ENCODE results near the gene ABHD14A. TPM values are rescaled to one million over a fixed set of nuclear protein-coding genes. Genes with fewer than 3 reads are reported as not detected.

The ABHD14A gene
- total RNA-seq, 1 experiment from 2014 or later = 3.7 TPM

DNA sequence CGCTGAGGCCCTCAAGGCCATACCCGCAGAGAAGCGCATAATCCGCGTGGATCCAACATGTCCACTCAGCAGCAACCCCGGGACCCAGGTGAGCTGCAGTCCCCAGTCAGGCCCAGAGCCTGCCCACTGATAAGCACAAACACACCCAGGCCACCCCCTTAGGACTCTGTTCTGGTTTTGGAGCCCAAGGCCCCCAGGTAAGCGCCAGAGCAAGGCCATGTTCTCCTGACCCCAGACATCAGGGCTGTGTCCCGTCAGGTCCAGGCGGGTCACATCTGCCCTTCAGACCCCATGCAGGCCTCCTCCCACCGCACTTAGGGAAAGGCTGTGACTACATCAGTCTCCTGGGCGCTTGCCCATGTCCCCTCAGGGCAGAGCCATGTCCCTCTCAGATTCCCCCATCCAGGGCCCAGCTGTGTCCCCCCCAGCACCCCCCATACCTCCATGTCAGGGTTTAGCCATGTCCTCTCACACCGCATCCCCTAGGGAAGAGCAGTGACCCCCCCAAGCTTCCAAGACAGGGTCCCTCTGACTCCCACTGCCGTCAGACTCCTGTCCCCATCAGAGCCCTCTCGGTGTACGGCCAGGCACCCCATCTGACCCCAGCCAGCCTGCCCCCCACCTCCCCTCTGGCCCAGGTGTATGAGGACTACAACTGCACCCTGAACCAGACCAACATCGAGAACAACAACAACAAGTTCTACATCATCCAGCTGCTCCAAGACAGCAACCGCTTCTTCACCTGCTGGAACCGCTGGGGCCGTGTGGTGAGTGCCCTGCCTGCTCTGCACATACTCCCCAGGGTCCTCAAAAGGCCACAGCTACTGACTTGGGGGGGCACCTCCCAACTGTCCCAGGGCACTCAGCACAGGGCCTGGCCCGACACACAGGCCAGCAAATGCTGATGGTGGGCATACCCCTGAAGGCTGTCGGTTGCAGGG lies 31.1 kb upstream of the ABHD14A start:
- CTCF ChIA-PET = no interaction called here
- POLR2A ChIA-PET (ENCODE audit: low non-redundant PET) = no interaction called here

DNA sequence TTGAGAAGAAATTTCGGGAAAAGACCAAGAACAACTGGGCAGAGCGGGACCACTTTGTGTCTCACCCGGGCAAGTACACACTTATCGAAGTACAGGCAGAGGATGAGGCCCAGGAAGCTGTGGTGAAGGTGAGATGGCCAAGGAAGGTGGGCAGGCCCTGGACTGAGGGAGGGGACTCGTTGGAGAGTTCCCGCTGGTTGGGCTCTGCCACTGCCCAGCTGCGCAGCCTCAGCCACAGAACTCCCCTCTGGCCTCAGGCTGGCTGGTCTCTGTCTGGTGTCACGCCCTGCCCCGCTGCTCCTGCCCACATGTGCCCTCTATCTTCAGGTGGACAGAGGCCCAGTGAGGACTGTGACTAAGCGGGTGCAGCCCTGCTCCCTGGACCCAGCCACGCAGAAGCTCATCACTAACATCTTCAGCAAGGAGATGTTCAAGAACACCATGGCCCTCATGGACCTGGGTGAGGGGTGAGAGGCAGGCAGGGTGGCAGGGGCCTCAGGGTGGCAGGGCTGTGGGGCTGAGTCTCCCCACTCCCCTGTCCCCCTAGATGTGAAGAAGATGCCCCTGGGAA lies 30.3 kb upstream of the ABHD14A start:
- Histone ChIP-seq H3K4me3 (ENCODE audit: low read depth, low read length, poor library complexity, severe bottlenecking) (no peak overlapping the region), H3K27me3 (replicated peaks; ENCODE audit: insufficient read depth, low read depth, low read length, poor library complexity) (no peaks in the 10 kb centered on the region), H3K4me1 (ENCODE audit: insufficient read depth, low read length, poor library complexity, severe bottlenecking) (peaks cover 6% of the 10 kb centered on the region), H3K9me3 (ENCODE audit: low read depth, low read length, poor library complexity, severe bottlenecking) (no peaks in the 10 kb centered on the region), H3K27ac (ENCODE audit: low read depth, low read length, poor library complexity, severe bottlenecking) (no peak overlapping the region), H3K36me3 (ENCODE audit: insufficient read depth, low read length, poor library complexity, severe bottlenecking) (no peaks in the 10 kb centered on the region)
- ChIA-PET CTCF (no interaction called here), POLR2A (ENCODE audit: low non-redundant PET) (no interaction called here)
- intact Hi-C loops (cut with micrococcal nuclease; ENCODE audit: unreplicated experiment) = no loop called here
- no TSS peak for BruUV-seq (replicated peaks)
- no peak for DNase-seq (ENCODE audit: low spot score)
- TF ChIP-seq, protein P1, sequence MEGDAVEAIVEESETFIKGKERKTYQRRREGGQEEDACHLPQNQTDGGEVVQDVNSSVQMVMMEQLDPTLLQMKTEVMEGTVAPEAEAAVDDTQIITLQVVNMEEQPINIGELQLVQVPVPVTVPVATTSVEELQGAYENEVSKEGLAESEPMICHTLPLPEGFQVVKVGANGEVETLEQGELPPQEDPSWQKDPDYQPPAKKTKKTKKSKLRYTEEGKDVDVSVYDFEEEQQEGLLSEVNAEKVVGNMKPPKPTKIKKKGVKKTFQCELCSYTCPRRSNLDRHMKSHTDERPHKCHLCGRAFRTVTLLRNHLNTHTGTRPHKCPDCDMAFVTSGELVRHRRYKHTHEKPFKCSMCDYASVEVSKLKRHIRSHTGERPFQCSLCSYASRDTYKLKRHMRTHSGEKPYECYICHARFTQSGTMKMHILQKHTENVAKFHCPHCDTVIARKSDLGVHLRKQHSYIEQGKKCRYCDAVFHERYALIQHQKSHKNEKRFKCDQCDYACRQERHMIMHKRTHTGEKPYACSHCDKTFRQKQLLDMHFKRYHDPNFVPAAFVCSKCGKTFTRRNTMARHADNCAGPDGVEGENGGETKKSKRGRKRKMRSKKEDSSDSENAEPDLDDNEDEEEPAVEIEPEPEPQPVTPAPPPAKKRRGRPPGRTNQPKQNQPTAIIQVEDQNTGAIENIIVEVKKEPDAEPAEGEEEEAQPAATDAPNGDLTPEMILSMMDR (conservative IDR thresholded peaks at IDR 0.05; ENCODE audit: low read depth, low read length) = no peak
- no peak for TF ChIP-seq EZH2 (IDR thresholded peaks at IDR 0.05; ENCODE audit: borderline replicate concordance, low read depth, low read length, poor library complexity, severe bottlenecking)

More for the DNA sequence above, 31.1 kb upstream of the ABHD14A start:
- Histone ChIP-seq H3K4me1 (ENCODE audit: insufficient read depth, low read length, poor library complexity, severe bottlenecking) (peaks cover 6% of the 10 kb centered on the region), H3K9me3 (ENCODE audit: low read depth, low read length, poor library complexity, severe bottlenecking) (no peaks in the 10 kb centered on the region), H3K27me3 (replicated peaks; ENCODE audit: insufficient read depth, low read depth, low read length, poor library complexity) (no peaks in the 10 kb centered on the region), H3K36me3 (ENCODE audit: insufficient read depth, low read length, poor library complexity, severe bottlenecking) (no peaks in the 10 kb centered on the region), H3K27ac (ENCODE audit: low read depth, low read length, poor library complexity, severe bottlenecking) (no peak overlapping the region), H3K4me3 (ENCODE audit: low read depth, low read length, poor library complexity, severe bottlenecking) (no peak overlapping the region)
- DNase-seq (ENCODE audit: low spot score) = no peak
- no TSS peak for BruUV-seq (replicated peaks)
- intact Hi-C loops (cut with micrococcal nuclease; ENCODE audit: unreplicated experiment) = loop anchor here (2.0 kb wide), 1 partner anchor 31 kb away; the partner anchor contains the start of genes ABHD14A and ABHD14B
- no peak for TF ChIP-seq EZH2 (IDR thresholded peaks at IDR 0.05; ENCODE audit: borderline replicate concordance, low read depth, low read length, poor library complexity, severe bottlenecking)
- TF ChIP-seq, protein P1 (conservative IDR thresholded peaks at IDR 0.05; ENCODE audit: low read depth, low read length) = no peak

DNA sequence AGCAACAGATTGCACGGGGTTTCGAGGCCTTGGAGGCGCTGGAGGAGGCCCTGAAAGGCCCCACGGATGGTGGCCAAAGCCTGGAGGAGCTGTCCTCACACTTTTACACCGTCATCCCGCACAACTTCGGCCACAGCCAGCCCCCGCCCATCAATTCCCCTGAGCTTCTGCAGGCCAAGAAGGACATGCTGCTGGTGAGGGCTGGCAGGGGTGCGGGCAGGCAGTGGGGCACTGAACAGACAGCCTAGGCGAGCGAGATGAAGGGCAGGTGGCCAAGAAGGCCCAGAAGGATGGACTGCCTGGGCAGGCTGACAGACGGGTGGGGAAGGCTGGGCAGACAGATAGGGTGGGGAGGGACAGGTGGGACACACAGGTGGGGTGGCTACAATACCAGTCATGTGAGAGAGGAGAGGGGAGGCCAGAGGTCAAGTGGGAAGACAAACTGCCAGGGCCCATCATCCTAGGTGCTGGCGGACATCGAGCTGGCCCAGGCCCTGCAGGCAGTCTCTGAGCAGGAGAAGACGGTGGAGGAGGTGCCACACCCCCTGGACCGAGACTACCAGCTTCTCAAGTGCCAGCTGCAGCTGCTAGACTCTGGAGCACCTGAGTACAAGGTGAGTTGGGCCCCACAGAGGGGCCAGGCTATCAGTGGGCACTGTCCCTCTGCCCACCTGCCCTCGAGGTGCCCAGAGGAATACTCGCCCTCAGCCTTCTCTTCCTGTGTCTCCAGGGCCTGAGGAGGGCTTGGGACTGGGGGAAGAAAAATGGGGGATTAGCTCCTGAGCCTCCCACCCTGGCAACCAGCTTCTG lies 29.6 kb upstream of the ABHD14A start:
- no peak overlapping the region for H3K4me3 ChIP-seq (ENCODE audit: low read depth, low read length, poor library complexity, severe bottlenecking)
- intact Hi-C loops (cut with micrococcal nuclease; ENCODE audit: unreplicated experiment) = no loop called here
- H3K27ac ChIP-seq (ENCODE audit: low read depth, low read length, poor library complexity, severe bottlenecking) = no peak overlapping the region
- peaks cover 6% of the 10 kb centered on the region for H3K4me1 ChIP-seq (ENCODE audit: insufficient read depth, low read length, poor library complexity, severe bottlenecking)
- H3K9me3 ChIP-seq (ENCODE audit: low read depth, low read length, poor library complexity, severe bottlenecking) = no peaks in the 10 kb centered on the region
- BruUV-seq (replicated peaks) = no TSS peak
- no peaks in the 10 kb centered on the region for H3K36me3 ChIP-seq (ENCODE audit: insufficient read depth, low read length, poor library complexity, severe bottlenecking)
- POLR2A ChIA-PET (ENCODE audit: low non-redundant PET) = no interaction called here
- DNase-seq (ENCODE audit: low spot score) = no peak
- CTCF ChIA-PET = no interaction called here
- no peaks in the 10 kb centered on the region for H3K27me3 ChIP-seq (replicated peaks; ENCODE audit: insufficient read depth, low read depth, low read length, poor library complexity)
- no peak for TF ChIP-seq EZH2 (IDR thresholded peaks at IDR 0.05; ENCODE audit: borderline replicate concordance, low read depth, low read length, poor library complexity, severe bottlenecking)
- TF ChIP-seq, protein P1 (conservative IDR thresholded peaks at IDR 0.05; ENCODE audit: low read depth, low read length) = no peak
